GM12875 (cell line): ENCODE data around the gene GPC3.

ENCODE experiments used
- H3K4me3 ChIP-seq: one replicate; pipeline ENCODE4 v1.5.1; 2011; ENCODE audit warnings: low read depth, low read length, control low read depth
- CTCF ChIP-seq: IDR thresholded peaks from 2 replicates; pipeline ENCODE4 v1.5.1; 2011; ENCODE audit warnings: low read depth, mild to moderate bottlenecking, control low read depth, inconsistent platforms, low read length, moderate library complexity, borderline replicate concordance; ENCODE audit not compliant: insufficient read depth

GPC3 gene

GRCh38 chrX:133876646-133877045, 108.7 kb downstream of the GPC3 start:
- no peak for TF ChIP-seq CTCF
- no peak overlapping the region for H3K4me3 ChIP-seq

- TF ChIP-seq CTCF, result no peak
- no peak overlapping the region for H3K4me3 ChIP-seq
These were observed 116.1 kb downstream of the GPC3 start for GRCh38 chrX:133869270-133869669.

GRCh38 chrX:133868682-133869081, 116.7 kb downstream of the GPC3 start:
- no peak overlapping the region for H3K4me3 ChIP-seq
- no peak for TF ChIP-seq CTCF

- H3K4me3 ChIP-seq, result no peak overlapping the region
- TF ChIP-seq CTCF, result no peak
These were observed 117.1 kb downstream of the GPC3 start for GRCh38 chrX:133868250-133868649.

- H3K4me3 ChIP-seq, result no peak overlapping the region
- no peak for TF ChIP-seq CTCF
These were observed 119.5 kb downstream of the GPC3 start for GRCh38 chrX:133865761-133866471.

GRCh38 chrX:133864236-133864635, 121.2 kb downstream of the GPC3 start:
- no peak overlapping the region for H3K4me3 ChIP-seq
- TF ChIP-seq CTCF, result no peak

GRCh38 chrX:133859860-133860259, 125.5 kb downstream of the GPC3 start:
- no peak for TF ChIP-seq CTCF
- no peak overlapping the region for H3K4me3 ChIP-seq
